OCI-LY3 (cell line): Measurements from ENCODE around the gene DHX30.

Experiments used
- H2AFZ ChIP-seq: fragments of 200-600, 300-600 bp; shearing (Covaris generic); 2 replicates; pipeline ENCODE4 v1.6.0; 2014; ENCODE audit warnings: antibody characterized with exemption, low read depth, low read length
- H3K27ac ChIP-seq: fragments of 200-600, 300-600 bp; sonication (generic); 2 replicates; pipeline ENCODE4 v1.5.1; 2014; ENCODE audit warnings: mild to moderate bottlenecking, low read length, moderate library complexity, mixed read lengths
- H3K27me3 ChIP-seq: fragments of 200-600, 300-600 bp; sonication (generic); 2 replicates; pipeline ENCODE4 v1.6.1; 2014; ENCODE audit warnings: low read depth, low read length, mixed read lengths
- H3K36me3 ChIP-seq: fragments of 200-600, 300-600 bp; sonication (generic); replicated peaks from 2 replicates; pipeline ENCODE3; 2014; ENCODE audit warnings: low read depth, low read length, mixed read lengths
- H3K4me1 ChIP-seq: fragments of 300-600, 200-600 bp; sonication (generic); 2 replicates; pipeline ENCODE4 v1.6.1; 2014; ENCODE audit warnings: low read length, mixed read lengths
- H3K4me2 ChIP-seq: fragments of 200-600, 300-600 bp; sonication (generic); 2 replicates; pipeline ENCODE4 v1.6.1; 2014; ENCODE audit warnings: low read length, mixed read lengths
- H3K4me3 ChIP-seq: fragments of 300-600, 200-600 bp; sonication (generic); 2 replicates; pipeline ENCODE4 v1.5.1; 2014; ENCODE audit warnings: antibody characterized with exemption, mild to moderate bottlenecking, low read length, moderate library complexity
- H3K79me2 ChIP-seq: fragments of 300-600, 200-600 bp; shearing (Covaris generic); 2 replicates; pipeline ENCODE4 v1.6.1; 2014; ENCODE audit warnings: mild to moderate bottlenecking, low read length, mixed read lengths
- H3K9ac ChIP-seq: fragments of 300-600, 200-600 bp; shearing (Covaris generic); 2 replicates; pipeline ENCODE4 v1.6.0; 2014; ENCODE audit warnings: mild to moderate bottlenecking, low read length, moderate library complexity
- H3K9me3 ChIP-seq: fragments of 200-600, 300-600 bp; shearing (Covaris generic); 2 replicates; pipeline ENCODE4 v1.6.1; 2014; ENCODE audit warnings: low read length, mixed read lengths; ENCODE audit not compliant: insufficient read depth
- H4K20me1 ChIP-seq: fragments of 200-600, 300-600 bp; sonication (generic); 2 replicates; pipeline ENCODE4 v1.6.1; 2016; ENCODE audit warnings: low read length, mixed read lengths; ENCODE audit not compliant: insufficient read depth
- CTCF ChIP-seq: fragments of 200-600, 300-600 bp; sonication (generic); IDR thresholded peaks from 2 replicates; pipeline ENCODE4 v1.5.1; 2014; ENCODE audit warnings: antibody characterized with exemption, low read length, low read depth
- EZH2phosphoT487 ChIP-seq: fragments of 200-600 bp; shearing (Covaris generic); IDR thresholded peaks from 2 replicates; pipeline ENCODE4 v1.6.1; 2018; ENCODE audit warnings: antibody characterized with exemption, mixed run types, low read depth

The DHX30 gene

GRCh38 chr3:47868306-47868705 is 65.4 kb downstream of the DHX30 start:
- Histone ChIP-seq H3K4me1 (no peaks in the 10 kb centered on the region), H2AFZ (no peak overlapping the region)

GRCh38 chr3:47870156-47870555 is 67.2 kb downstream of the DHX30 start:
- Histone ChIP-seq H3K27ac (no peak overlapping the region), H4K20me1 (peaks cover 10% of the 10 kb centered on the region), H3K4me1 (no peaks in the 10 kb centered on the region), H3K4me3 (no peak overlapping the region), H3K9ac (no peak overlapping the region), H2AFZ (no peak overlapping the region), H3K4me2 (no peak overlapping the region), H3K9me3 (no peaks in the 10 kb centered on the region), H3K79me2 (no peaks in the 10 kb centered on the region), H3K27me3 (no peaks in the 10 kb centered on the region), H3K36me3 (peaks cover 55% of the 10 kb centered on the region)
- TF ChIP-seq CTCF = no peak
- TF ChIP-seq EZH2phosphoT487 = no peak

More at GRCh38 chr3:47868306-47868705, 65.4 kb downstream of the DHX30 start:
- no peak for TF ChIP-seq EZH2phosphoT487
- no peak for TF ChIP-seq CTCF
- no peaks in the 10 kb centered on the region for H3K27me3 ChIP-seq
- H3K9ac ChIP-seq = no peak overlapping the region
- peaks cover 56% of the 10 kb centered on the region for H3K36me3 ChIP-seq
- no peak overlapping the region for H3K4me2 ChIP-seq
- no peak overlapping the region for H3K27ac ChIP-seq
- H4K20me1 ChIP-seq = peaks cover 10% of the 10 kb centered on the region
- no peaks in the 10 kb centered on the region for H3K79me2 ChIP-seq
- H3K4me3 ChIP-seq = no peak overlapping the region
- H3K9me3 ChIP-seq = no peaks in the 10 kb centered on the region

GRCh38 chr3:47870702-47871260 is 67.8 kb downstream of the DHX30 start:
- Histone ChIP-seq H2AFZ (no peak overlapping the region), H3K79me2 (no peaks in the 10 kb centered on the region), H3K27ac (no peak overlapping the region), H3K9me3 (no peaks in the 10 kb centered on the region), H3K9ac (no peak overlapping the region), H3K4me3 (no peak overlapping the region), H3K4me2 (no peak overlapping the region), H4K20me1 (peaks cover 10% of the 10 kb centered on the region), H3K27me3 (no peaks in the 10 kb centered on the region), H3K4me1 (no peaks in the 10 kb centered on the region), H3K36me3 (peaks cover 51% of the 10 kb centered on the region)
- no peak for TF ChIP-seq EZH2phosphoT487
- TF ChIP-seq CTCF = no peak

GRCh38 chr3:47871389-47871788 is 68.5 kb downstream of the DHX30 start:
- Histone ChIP-seq H3K4me2 (no peak overlapping the region), H2AFZ (no peak overlapping the region), H3K9ac (no peak overlapping the region), H3K27me3 (no peaks in the 10 kb centered on the region), H4K20me1 (peaks cover 10% of the 10 kb centered on the region), H3K79me2 (no peaks in the 10 kb centered on the region), H3K4me1 (no peaks in the 10 kb centered on the region), H3K9me3 (no peaks in the 10 kb centered on the region), H3K4me3 (no peak overlapping the region), H3K27ac (no peak overlapping the region), H3K36me3 (peaks cover 50% of the 10 kb centered on the region)
- TF ChIP-seq CTCF (no peak), EZH2phosphoT487 (no peak)
